Fibroblast of skin of left biceps (primary cell): Measurements from ENCODE around the gene EPSTI1.

Source experiments
- DNase-seq, 2 experiments: peaks; one replicate each; pipeline ENCODE4 v3.0.0-alpha.2; 2013; ENCODE audit warnings: low read depth in 2 of 2

EPSTI1 gene

DNA sequence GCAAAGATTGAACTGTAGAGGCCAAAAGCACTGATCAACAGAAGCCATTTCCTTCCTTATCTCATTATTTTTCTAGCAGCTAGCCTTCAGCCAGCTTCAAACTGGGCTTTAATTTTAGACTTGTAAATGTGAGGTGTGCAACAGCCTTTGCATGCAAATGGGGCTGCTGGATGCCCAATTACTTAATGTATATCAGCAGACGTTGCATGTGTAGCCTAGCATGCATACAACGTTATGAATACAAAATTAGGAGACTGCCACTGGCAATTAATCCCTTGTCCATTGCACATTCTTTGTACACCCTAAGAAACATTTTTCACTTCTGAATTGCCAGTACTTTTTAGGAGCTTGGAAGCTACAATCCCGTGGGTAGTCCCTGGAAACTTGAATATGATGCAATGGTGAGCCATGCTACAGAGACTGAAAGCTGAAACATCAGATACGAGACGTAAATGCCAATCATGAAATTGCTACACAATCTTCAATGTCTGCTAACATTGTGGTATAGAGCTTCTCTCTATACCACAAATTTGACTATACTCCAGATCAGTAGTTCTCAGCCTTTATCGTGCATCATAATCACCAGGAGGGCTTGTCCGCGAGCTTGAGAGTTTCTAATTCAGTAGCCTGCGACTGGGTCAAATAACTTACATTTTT, 20.2 kb downstream of the EPSTI1 start:
- DNase-seq = peak in 1 of 2 experiments; percentile 34

DNA sequence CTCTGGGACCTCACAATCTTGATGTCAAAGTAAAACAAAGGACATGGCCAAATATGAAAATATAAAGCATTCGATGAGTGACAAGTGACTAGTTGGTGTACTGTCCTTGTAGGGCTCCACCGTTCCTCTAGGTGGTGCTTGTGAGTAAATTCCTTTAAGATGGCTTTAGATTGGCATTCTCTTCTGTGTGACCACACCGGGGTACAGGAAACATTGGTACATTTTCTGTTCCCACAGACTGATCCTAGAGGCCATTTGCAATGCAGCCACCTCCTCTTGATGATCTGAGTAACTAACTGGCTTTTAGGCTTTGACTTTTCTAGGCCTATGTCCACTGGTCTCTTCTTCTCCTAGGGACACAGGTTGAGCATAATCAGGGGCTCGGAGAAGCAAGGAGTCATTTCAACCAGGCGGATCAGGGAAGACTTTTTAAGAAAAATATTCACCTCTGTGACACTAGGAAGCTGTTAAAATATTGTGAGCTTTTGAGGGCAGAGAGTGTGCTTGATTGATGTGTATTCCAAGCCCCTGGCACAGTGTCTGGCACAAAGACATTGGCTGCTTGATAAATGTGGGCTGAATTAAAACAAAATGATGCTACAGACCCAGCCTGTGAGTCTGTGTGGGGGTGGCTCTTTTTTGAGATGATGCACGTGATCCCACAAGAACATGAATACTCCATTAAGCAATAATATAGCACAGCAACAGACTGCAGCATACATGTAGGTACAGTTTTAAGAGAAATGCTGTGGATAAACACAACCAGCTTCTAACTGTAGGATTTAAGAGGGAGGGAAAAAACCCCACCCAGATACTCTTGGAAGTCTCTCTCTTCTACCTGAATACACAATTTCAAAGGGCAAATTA, 21.0 kb downstream of the EPSTI1 start:
- DNase-seq = no peak

DNA sequence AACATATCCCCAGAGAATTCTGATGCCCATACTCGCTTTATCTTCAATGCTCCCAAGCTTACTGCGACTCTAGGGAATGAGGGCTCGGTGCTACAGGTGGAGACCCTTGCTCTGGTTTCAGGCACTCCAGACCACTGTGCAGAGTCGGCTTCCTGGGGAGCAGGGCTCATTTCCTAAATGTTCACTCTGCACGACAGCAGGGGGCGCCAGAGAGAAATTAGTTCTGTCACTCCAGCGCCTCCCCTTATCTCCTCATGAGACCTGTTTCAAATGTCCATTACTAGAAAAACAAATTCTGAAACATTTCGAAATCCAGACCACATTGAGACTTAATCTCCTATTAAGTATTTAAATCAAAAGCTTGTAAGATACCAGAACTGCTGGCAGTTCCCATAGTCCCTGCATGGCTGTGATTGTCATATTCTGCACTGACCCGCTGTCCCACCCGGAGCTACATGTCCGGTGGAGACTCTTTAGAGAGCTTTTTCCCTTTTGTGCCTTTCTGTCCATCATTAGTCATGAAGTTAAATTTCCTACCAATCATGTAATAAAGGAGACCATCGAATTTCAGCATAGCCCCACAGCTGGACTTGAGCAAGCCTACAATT, 22.4 kb downstream of the EPSTI1 start:
- DNase-seq = no peak

DNA sequence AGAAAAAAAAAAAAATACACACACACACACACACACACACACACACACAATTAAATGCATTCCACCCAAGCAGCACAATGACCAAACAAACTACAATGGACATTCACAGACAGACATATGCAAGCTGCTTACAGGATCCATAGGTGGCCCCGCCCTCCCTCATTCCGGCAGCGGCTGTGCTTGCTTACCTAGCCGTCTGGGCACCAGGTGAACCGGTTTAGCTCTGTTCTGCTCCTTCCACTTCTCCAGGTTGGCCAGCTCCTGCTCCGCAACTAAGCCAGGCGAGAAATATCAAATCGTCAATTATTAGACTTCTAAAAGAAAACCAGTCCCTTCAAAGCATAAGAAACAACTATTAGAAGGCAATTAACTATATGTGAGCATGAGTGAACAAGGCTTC, 23.1 kb downstream of the EPSTI1 start:
- DNase-seq = no peak

DNA sequence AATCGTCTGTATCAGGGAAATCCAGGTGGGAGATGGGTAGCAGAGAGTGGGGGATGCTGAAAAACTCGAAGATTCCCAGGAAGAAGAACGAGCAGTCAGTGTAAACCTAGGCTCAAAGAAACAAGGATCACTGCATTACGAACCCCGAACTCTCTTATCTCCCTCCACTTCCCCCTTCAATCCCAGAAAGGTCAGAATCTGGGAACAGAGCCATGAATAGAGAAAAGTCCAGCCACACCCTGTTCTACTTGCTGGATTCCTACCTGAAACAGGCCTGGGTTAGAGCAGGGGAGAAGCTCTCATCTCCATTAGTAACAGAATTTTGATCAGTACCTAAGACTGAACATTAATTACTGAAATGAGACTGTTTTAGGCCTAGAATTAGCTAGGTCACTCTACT, 24.4 kb downstream of the EPSTI1 start:
- no peak for DNase-seq

DNA sequence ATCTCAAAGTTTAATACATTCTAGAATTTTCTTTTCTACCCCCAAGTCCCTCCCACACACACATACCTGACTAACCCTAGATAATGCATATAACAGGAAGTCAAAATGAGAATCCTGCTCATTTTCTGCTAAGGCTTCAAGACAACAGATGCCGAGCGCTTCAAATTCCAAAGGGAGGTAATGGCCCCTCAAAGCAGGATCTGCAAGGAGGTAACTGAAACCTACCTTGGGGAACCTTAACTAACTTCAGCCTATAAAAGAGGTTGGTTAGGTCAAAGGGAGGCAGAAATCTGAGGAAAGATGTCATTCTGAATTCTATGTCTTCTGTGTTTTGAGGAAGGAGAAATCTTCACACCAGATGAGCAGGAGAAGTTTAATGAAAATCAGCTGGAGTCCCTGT, 26.8 kb downstream of the EPSTI1 start:
- no peak for DNase-seq

DNA sequence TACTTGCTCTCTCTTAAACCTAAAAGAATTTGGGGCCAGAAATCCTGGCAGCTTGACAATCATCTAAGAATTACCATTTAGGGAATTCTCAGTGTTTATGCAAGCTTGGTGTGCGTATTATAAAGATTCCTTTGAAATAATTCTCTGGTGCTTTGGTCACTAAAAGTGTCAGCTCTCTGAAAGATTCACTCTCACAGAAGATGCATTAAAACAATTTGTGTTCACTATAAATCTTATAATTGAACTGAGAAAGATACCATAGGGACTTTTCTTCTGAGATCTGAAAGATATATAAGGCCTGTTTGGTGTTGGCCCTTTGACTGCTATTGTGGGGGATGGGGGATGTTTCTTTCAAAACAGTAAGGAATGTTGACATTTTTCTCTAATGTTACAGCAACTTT, 27.3 kb downstream of the EPSTI1 start:
- peak; percentile 67 to 75 for DNase-seq

DNA sequence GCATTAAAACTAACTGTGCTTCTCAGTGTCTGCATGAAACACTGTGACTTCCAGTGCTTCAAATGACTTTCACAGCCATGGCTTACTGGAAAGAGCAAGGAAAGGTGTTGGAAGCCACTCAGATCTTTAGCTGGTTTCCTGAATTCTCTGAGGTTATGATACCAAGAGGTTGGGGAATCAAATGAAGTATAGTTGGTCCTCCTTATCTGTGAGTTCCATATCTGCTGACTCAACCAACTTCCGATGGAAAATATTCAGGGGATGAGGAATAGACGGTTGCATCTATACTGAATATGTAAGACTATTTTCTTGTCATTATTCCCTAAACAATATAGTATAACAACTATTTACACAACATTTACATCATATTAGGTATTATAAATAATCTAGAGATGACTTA, 32.4 kb downstream of the EPSTI1 start:
- no peak for DNase-seq

DNA sequence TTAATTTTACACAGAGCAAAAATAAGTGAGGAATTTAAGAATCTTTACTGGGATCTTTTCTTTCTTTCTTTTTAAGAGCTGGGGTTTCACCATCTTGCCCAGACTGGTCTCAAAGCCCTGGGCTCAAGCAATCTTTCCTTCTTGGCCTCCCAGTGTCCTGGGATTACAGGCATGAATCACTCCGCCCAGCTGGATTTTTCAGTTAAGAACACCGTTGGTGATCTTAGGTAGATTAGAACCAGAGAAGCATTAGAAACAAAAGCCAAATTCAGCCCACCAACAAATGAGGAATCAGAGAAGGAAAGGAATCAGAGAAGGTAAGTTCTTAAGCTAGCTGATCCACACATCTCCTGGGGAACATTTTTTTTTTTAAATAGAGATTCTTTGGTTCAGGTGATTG, 34.2 kb downstream of the EPSTI1 start:
- DNase-seq = no peak

DNA sequence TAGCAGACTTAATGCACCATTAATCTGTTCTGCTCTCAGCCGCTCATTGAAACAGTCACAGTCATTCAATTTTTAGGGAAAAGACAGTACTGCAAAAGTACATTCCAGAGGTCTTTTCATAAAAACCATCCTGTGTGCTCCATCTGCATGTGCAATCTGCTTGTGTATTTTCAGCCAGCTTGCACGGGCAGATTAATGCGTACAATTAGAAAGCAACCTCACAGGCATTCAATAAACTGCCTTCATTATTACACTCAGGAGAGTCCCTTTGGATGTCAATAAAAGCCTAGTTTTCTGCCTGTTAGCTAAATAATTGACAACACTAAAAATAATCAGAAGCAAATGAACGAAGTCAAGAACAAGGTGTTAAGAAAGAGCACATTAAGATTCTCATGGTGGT, 41.9 kb downstream of the EPSTI1 start:
- no peak for DNase-seq

DNA sequence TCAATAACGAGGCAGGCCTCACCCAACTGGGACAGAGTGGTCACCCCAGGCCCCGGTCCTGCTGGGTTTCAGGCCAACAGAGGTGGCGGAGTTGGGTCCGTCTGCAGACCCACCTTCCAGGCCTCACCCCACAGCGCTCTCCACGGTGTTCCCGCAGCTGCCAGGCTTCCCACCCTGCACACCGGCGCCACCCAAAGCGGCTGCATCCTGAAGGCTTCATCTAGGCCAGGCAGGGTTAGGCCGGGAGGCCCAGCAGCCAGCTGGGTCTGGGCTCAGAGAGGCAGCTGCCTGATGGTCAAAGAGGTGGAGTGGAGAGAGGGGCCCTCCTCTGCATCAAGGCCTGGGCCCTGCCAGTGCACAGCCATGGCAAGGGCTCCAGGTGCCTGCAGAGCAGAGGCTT, 44.1 kb downstream of the EPSTI1 start:
- DNase-seq = no peak

DNA sequence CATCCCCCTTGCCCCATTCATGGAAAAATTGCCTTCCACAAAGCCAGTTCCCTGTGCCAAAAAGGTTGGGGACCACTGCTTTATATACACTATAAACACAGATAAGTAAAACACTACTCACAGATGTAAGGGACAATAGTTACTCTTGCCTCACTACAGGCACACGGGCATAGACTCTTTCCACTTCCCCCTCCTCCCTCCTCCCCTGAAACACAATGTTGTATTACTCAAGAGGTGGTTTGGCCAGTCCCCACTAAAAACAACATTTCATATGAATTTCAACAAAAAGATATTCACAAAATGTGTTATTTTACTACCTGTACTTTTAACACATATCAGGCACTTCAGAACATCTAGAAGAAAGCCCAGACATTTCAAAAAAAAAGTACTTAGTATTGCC, 45.1 kb downstream of the EPSTI1 start:
- no peak for DNase-seq

DNA sequence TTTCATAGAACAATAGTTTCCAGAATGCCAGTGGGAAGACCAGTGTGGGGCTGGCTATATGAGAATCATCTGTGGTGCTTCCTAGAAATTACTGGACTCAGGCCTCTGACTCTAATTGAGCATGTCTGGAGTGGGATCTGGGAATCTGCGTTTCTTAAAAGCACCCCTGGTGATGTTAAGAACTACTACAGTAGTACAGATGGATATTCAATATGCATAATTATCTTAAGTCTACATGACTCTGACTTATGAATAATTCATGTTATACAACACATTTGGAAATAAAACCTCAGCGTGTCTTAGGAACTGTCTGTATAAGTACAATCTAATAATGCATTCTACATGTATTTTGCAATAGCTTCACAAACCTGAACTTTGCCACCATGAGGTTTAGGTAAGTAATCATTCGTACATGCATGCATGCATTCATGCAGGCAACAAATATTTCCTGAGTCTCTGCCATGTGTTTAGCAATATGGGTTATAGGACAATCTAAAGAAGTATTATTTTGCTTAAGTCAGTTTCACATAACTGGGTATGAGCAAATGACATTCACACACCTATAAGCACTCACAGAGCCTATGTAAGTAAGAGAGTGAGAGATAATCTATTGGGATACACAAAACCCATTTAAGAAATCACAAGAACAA, 62.0 kb downstream of the EPSTI1 start:
- DNase-seq = no peak

DNA sequence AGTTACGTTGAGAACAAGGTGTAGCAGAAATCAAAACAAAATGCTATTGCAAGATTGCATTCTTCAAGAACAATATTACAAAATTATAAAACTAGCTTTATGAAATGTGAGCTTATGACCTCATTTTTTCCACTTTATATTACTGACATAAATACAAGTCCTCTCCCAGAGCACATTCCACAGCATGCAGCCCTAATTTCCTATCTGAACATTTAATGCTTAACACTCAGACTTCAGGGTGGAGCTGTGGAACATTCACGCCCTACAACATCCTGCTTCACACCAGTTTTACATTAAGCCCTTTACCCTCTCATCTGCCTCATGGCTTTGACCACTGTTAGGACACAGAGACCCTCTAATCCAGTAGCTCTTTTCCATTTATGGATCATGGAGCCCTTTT, 65.5 kb downstream of the EPSTI1 start:
- no peak for DNase-seq

DNA sequence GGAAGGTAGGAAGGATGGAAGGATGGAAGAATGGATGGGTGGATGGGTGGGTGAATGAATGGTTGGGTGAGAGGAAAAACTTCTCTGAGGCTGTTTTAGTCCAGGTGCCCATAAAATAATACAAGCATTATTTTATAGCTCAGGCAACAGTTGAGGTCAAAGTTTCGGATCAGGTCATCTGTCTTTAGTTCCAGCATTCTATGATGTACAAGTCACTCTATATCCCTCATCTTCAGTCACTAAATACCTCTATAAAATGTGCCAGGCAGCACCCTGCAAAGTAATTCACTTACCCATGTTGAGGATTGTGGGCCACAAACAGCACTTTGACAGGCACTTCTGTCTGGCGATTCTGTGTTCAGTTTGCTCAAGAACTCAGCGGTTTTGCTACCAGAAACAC, 66.0 kb downstream of the EPSTI1 start:
- DNase-seq = no peak

DNA sequence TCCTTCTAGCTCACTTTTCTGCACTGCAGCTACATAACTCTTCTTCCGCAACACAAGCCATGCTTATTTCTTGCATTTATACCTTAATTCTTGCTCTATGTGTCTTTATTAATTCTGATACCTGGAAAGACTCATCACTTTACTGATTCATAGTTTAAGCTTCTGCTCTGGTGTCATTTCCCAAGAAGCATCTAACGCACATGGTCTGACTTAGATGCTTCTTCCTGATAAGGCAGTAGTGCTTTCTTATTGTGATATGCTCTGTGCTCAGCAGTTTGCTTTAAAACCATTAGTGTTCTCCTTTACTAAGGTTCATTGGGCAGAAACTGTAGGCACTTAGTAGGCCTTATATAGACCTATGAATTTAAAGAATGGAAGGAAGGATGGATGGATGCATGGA, 66.4 kb downstream of the EPSTI1 start:
- DNase-seq = no peak

DNA sequence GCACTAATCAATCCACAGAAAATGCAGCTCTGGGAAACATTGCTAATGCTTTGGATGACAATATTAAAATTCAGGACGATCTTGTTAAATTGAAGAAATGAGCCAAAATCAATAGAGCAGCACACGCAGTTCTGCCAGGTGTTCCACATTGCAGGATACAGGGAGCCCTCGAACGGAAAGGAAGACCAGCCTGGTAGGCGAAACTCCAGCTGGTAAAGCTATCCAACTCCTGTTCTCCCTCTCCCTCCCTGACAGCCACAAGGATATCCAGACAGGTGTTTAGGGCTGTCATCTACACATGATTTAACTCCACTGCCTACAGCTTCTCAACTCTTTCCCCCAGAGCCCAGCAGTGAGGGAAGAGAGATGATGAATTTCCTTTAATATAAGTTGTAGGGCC, 67.7 kb downstream of the EPSTI1 start:
- no peak for DNase-seq

DNA sequence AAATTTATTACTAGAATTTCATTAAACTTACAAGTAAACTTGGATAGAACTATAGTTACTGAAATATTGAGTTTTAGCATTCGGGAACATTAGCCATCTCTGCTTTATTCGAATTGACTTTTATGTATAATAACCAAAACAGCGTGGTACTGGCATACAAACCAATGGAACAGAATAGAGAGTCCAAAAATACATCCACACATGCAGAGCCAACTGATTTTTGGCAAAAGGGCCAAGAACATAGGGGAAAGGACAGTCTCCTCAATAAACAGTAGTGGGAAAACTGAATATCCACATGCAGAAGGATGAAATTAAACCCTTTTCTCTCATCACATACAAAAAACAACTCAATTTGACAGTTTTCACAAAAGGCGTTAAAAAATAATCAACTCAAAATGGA, 84.3 kb downstream of the EPSTI1 start:
- no peak for DNase-seq

DNA sequence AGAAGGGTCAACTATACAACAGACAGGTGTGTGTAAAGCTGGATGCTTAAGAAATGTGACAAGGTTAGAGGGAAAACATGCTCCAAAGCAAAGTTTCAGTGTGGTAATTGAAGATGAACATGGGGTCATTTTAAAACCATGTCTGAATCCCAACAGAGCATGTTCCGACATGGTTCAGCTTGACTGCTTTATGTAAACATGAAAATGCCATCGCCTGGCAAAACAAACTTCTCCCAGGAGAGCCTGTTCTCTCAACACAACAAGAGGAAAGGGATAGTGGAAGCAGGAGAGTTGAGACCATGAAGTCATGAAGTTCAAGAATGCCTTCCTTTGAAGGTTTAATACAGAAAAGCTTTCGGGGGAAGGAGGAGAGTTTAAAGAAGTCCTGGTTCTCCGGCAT, 85.8 kb downstream of the EPSTI1 start:
- DNase-seq = no peak

DNA sequence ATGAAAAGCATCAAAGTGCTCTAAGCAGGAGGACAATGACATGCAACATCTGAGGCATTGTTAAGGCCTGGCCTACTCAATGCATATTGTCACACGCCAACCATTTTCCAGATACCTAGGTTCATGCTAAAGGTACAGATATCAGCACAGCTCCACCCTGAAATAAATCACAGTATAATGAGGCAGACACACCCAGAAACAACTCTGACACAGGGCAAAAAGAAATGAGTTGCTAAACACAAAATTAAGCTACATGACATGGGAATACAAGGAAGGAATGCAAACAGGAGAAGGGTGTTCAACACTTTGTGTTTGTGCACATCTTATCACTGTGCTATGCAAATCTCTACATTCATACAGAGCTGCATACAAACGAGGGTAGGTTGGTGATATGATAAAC, 86.5 kb downstream of the EPSTI1 start:
- no peak for DNase-seq

DNA sequence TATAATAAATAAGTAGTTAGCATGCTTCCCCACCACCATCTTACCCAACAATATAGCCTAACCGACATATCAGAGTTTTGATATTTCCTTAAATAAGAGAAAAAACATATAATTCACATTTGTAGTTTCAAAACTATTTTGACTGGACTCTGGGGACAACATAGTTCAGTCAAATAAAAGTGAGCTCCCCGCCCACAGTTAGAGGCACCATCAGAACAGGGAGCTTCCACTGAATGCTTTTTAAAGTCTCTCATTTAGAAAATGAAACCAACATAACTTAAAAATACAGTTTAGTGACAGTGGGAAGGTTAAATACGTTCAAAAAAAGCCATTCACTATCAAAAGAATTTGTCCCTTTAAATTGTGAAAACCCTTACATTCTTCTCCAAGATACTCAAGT, 92.8 kb downstream of the EPSTI1 start:
- DNase-seq = no peak

DNA sequence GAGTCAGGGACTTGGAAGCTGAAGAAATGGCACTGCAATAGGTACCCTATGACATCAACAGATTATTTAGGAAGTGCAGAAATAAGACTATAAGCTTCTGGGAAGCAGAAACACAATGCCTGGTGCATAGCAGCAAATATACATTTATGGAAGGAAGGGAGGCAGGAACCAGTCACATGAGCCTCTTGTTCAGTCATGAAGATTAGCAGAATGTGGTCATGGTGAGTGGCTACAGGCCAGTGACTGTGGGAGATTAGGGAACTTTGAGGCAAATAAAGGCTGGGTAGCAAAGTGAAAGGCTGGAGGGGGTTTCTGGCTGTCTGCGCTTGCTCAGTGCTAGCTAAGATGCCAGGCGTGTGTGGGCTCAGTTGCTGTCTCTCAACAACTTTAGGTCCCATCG, 96.3 kb downstream of the EPSTI1 start:
- DNase-seq = no peak
